GM12878 (cell line): ENCODE results near the gene CSPG5.

Source experiments
- CTCF ChIP-seq, 3 experiments: IDR thresholded peaks in 2 of 3; conservative IDR thresholded peaks in 1 of 3; 2 replicates each; pipeline ENCODE4 v1.5.1; 2011; ENCODE audit warnings: low read depth in 3 of 3, low read length in 3 of 3, mild to moderate bottlenecking in 3 of 3, control low read depth in 2 of 3, moderate library complexity in 2 of 3, inconsistent platforms in 1 of 3, mixed read lengths in 1 of 3; ENCODE audit not compliant: control insufficient read depth in 2 of 3, insufficient read depth in 1 of 3; ENCODE audit errors: extremely low read depth in 1 of 3
- EZH2 ChIP-seq: IDR thresholded peaks from 2 replicates; pipeline ENCODE4 v1.6.1; 2012; ENCODE audit warnings: low read depth, mild to moderate bottlenecking, control low read depth, inconsistent platforms, low read length, borderline replicate concordance; ENCODE audit not compliant: control insufficient read depth
- GATAD2B ChIP-seq: fragments of 450-650 bp; conservative IDR thresholded peaks from 2 replicates; pipeline ENCODE4 v1.6.1; 2017; ENCODE audit warnings: low read depth, mild to moderate bottlenecking, moderate library complexity
- KDM1A ChIP-seq: fragments of 200-600 bp; sonication (generic); IDR thresholded peaks from 2 replicates; pipeline ENCODE4 v1.6.1; 2016; ENCODE audit warnings: borderline replicate concordance
- NFIC ChIP-seq: IDR thresholded peaks from 2 replicates; pipeline ENCODE4 v1.6.1; 2012; ENCODE audit warnings: low read depth, mild to moderate bottlenecking, inconsistent platforms, low read length, moderate library complexity
- RCOR1 ChIP-seq: conservative IDR thresholded peaks from 2 replicates; pipeline ENCODE4 v1.6.1; 2012; ENCODE audit warnings: low read depth, low read length, improper control_type of control experiment
- SUPT20H ChIP-seq: IDR thresholded peaks from 2 replicates; pipeline ENCODE4 v1.6.1; 2011; ENCODE audit warnings: low read depth, mild to moderate bottlenecking, low read length, moderate library complexity, borderline replicate concordance; ENCODE audit not compliant: control insufficient read depth

- TF ChIP-seq EZH2 (no peak), NFIC (no peak), KDM1A (no peak), SUPT20H (no peak), CTCF (IDR thresholded peaks at IDR 0.05 in 2 of 3, conservative IDR thresholded peaks at IDR 0.05 in 1 of 3; ENCODE audit: control insufficient read depth in 2 of 3, extremely low read depth in 1 of 3, insufficient read depth in 1 of 3, low read depth in 3 of 3, low read length in 3 of 3) (no peak), GATAD2B (no peak), RCOR1 (no peak)
Measured at GRCh38 chr3:47612879-47613278, 34.2 kb upstream of the CSPG5 start.
